ENCODE measurements around the gene ATP6V1A. TPM values are rescaled to one million over a fixed set of nuclear protein-coding genes. Genes with fewer than 3 reads are reported as not detected.

ATP6V1A gene
- total and polyA plus RNA-seq, 7 donors, result 15.0 to 34.6 (median 22.2) TPM

DNA sequence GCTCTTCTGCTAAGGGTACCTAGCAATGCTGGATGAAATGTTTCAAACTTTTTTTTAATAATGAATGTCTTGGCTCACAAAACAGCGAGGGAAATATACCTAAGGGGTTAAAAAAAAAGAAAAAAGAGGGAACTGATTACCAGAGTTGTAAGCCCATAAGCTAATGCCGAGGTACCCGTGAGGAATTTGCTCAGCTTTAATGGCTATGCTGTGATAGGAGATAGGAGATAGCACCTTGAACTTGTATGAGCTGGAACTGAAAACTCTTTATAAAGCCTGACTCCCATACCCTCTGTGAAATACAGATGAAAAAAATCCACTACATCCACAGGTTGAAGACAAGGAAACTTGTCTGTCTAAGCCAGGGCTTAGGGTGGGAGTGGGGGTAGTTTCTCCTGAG lies 105.7 kb downstream of the ATP6V1A start:
- intact Hi-C loops (cut with DNase I), result no loop called here
- Histone ChIP-seq H3K4me3 (no peak overlapping the region), H3K36me3 (no peaks in the 10 kb centered on the region), H3K27me3 (no peaks in the 10 kb centered on the region), H3K4me1 (no peaks in the 10 kb centered on the region), H3K27ac (no peak overlapping the region), H3K9me3 (no peaks in the 10 kb centered on the region)
- DNase-seq, result no peak
- TF ChIP-seq POLR2AphosphoS5 (IDR thresholded peaks at IDR 0.05) (no peak), POLR2A (IDR thresholded peaks at IDR 0.05) (no peak), EP300 (IDR thresholded peaks at IDR 0.05) (no peak)
- TF ChIP-seq, protein P1, sequence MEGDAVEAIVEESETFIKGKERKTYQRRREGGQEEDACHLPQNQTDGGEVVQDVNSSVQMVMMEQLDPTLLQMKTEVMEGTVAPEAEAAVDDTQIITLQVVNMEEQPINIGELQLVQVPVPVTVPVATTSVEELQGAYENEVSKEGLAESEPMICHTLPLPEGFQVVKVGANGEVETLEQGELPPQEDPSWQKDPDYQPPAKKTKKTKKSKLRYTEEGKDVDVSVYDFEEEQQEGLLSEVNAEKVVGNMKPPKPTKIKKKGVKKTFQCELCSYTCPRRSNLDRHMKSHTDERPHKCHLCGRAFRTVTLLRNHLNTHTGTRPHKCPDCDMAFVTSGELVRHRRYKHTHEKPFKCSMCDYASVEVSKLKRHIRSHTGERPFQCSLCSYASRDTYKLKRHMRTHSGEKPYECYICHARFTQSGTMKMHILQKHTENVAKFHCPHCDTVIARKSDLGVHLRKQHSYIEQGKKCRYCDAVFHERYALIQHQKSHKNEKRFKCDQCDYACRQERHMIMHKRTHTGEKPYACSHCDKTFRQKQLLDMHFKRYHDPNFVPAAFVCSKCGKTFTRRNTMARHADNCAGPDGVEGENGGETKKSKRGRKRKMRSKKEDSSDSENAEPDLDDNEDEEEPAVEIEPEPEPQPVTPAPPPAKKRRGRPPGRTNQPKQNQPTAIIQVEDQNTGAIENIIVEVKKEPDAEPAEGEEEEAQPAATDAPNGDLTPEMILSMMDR (IDR thresholded peaks at IDR 0.05), result no peak
- WGBS, 2 donors, result 67 to 77% methylated on average over 3 of the region's 3 CpGs

Other genes starting within 250 kb of the ATP6V1A start
- 10 to 100 TPM in 3 of 4 donors, 1 to 10 TPM in 1; 10.0 to 43.2 (median 15.1) TPM for gene SPICE1, start 231.9 kb upstream of the ATP6V1A start, total RNA-seq
- 1 to 10 TPM; 5.3 to 6.0 (median 6.0) TPM for gene SPICE1, start 231.9 kb upstream of the ATP6V1A start, polyA plus RNA-seq
- gene SIDT1, start 214.5 kb upstream of the ATP6V1A start, total RNA-seq, result 1 to 10 TPM in 2 of 4 donors, under 1 TPM in 2; 0.49 to 1.9 (median 0.94) TPM
- gene SIDT1, start 214.5 kb upstream of the ATP6V1A start, polyA plus RNA-seq, result 10 to 100 TPM in 1 of 3 donors, 1 to 10 TPM in 2; 1.4 to 16.7 (median 6.0) TPM
- 10 to 100 TPM; 10.7 to 21.9 (median 18.2) TPM for gene USF3, start 50.4 kb upstream of the ATP6V1A start, total RNA-seq
- gene USF3, start 50.4 kb upstream of the ATP6V1A start, polyA plus RNA-seq, result 1 to 10 TPM; 3.5 to 8.4 (median 4.8) TPM
- gene NAA50, start 786 bp upstream of the ATP6V1A start, total RNA-seq, result 10 to 100 TPM; 51.0 to 89.9 (median 75.8) TPM
- gene NAA50, start 786 bp upstream of the ATP6V1A start, polyA plus RNA-seq, result 10 to 100 TPM; 29.4 to 66.6 (median 40.5) TPM
- 1 to 10 TPM in 2 of 4 donors, under 1 TPM in 2; 0.27 to 3.6 (median 0.95) TPM for gene GRAMD1C, start 91.8 kb downstream of the ATP6V1A start, total RNA-seq
- gene GRAMD1C, start 91.8 kb downstream of the ATP6V1A start, polyA plus RNA-seq, result 10 to 100 TPM in 1 of 3 donors, 1 to 10 TPM in 2; 4.9 to 12.3 (median 5.4) TPM
- gene ZDHHC23, start 201.0 kb downstream of the ATP6V1A start, total RNA-seq, result 1 to 10 TPM; 1.1 to 1.4 (median 1.3) TPM
- gene ZDHHC23, start 201.0 kb downstream of the ATP6V1A start, polyA plus RNA-seq, result 1 to 10 TPM; 3.9 to 8.0 (median 4.2) TPM